HG03139 (cell line): ENCODE data around the gene OR10R2.

Experiments used
- ATAC-seq: cut with Tn5 transposase; IDR thresholded peaks from one replicate; pipeline ENCODE4 v1.9.1; 2021; ENCODE audit not compliant: unreplicated experiment

The OR10R2 gene

DNA sequence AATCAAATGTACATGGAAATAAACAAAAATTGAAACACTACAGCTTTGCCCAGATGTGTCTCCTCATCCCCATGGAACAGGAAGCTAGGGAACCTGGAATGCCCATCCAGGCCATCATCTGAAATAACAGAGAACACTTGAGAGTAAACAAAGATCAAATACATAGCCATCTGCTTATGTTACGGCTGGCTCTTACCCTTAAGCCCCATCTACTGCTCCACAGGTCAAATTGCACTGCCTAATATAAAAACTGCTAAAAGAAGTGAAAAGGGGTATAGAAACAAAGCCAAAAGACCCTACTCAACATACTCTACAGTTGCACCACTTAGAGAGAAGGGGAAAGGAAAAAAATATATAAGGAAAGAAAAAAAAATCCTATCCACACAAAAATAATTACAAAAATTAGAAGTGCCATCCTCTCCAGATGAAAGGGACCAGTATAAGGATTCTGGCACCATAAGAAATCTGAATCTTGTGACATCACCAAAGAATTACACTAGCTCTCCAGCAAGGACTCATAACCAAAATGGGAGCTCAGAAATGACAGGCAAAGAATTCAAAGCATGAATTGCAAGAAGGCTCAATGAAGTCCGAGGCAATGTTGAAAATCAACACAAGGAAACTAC, 55.3 kb downstream of the OR10R2 start:
- ATAC-seq, result no peak
